ENCODE data around the gene TMEM59. TPM values are rescaled to one million over a fixed set of nuclear protein-coding genes. Genes with fewer than 3 reads are reported as not detected.

Gene TMEM59
- total RNA-seq, 2 experiments from 2014 or later = 99.3 to 120 TPM

DNA sequence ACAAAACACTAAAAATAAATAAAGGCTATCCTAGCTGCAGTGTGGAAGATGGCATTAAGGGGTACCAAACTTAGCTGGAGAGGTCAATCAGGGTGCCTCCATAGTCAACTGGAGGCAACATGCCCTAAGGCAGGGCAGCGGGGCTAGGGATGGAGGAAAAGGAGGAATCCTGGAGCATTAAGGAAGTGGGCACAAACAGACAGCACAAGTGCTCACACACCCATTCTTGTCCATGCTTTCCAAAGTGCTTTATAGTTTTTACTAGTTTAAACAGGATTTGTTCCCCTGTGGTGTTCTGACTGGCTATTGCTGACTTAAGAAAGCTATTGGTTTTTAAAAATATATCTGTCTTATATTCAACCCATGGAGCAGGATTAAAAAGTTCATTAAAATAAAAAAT lies 33.8 kb upstream of the TMEM59 start:
- DNase-seq = no peak
- Mint-ChIP-seq H3K4me1 (no peaks in the 10 kb centered on the region), H3K4me3 (no peak overlapping the region), H3K9me3 (ENCODE audit: low read depth) (no peaks in the 10 kb centered on the region), H3K27ac (no peak overlapping the region), H3K27me3 (no peaks in the 10 kb centered on the region), H3K36me3 (ENCODE audit: low read depth) (peaks cover 1% of the 10 kb centered on the region)
- POLR2A ChIA-PET = no interaction called here
- intact Hi-C loops (cut with DNase I, micrococcal nuclease) = no loop called here
- CTCF ChIA-PET = interaction anchor here (0.6 to 1.8 kb wide), 4 partner anchors 11 to 577 kb away, joined by 3 to 5 read pairs (median 4); no protein-coding TSS in a partner anchor
- ATAC-seq = no peak

DNA sequence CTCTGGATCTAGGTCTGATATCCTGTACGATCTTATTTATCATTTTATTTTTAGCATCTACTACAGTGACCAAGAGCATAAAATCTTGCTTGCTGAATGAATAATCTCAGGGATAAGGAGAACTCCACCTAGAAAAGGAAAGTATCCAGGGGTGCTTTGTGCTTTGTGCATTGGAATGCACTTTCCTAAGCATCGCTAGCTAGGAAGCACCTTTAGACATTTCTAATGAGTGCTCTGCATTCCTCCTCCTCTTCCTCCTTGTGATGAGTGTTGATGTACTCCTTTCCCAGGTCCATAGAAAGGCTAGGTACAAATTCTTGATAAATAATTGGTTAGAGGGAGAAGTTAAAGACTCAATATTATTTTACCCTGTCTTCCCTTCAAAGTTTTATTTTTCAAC lies 31.8 kb upstream of the TMEM59 start:
- H3K4me3 Mint-ChIP-seq = no peak overlapping the region
- intact Hi-C loops (cut with DNase I, micrococcal nuclease) = no loop called here
- CTCF ChIA-PET = interaction anchor here (0.7 to 1.3 kb wide), 3 partner anchors 10 to 632 kb away, joined by 3 to 5 read pairs (median 3); no protein-coding TSS in a partner anchor
- no peaks in the 10 kb centered on the region for H3K36me3 Mint-ChIP-seq (ENCODE audit: low read depth)
- no peaks in the 10 kb centered on the region for H3K27me3 Mint-ChIP-seq
- H3K9me3 Mint-ChIP-seq (ENCODE audit: low read depth) = no peaks in the 10 kb centered on the region
- DNase-seq = no peak
- POLR2A ChIA-PET = no interaction called here
- ATAC-seq = no peak
- no peak overlapping the region for H3K27ac Mint-ChIP-seq
- H3K4me1 Mint-ChIP-seq = no peaks in the 10 kb centered on the region

DNA sequence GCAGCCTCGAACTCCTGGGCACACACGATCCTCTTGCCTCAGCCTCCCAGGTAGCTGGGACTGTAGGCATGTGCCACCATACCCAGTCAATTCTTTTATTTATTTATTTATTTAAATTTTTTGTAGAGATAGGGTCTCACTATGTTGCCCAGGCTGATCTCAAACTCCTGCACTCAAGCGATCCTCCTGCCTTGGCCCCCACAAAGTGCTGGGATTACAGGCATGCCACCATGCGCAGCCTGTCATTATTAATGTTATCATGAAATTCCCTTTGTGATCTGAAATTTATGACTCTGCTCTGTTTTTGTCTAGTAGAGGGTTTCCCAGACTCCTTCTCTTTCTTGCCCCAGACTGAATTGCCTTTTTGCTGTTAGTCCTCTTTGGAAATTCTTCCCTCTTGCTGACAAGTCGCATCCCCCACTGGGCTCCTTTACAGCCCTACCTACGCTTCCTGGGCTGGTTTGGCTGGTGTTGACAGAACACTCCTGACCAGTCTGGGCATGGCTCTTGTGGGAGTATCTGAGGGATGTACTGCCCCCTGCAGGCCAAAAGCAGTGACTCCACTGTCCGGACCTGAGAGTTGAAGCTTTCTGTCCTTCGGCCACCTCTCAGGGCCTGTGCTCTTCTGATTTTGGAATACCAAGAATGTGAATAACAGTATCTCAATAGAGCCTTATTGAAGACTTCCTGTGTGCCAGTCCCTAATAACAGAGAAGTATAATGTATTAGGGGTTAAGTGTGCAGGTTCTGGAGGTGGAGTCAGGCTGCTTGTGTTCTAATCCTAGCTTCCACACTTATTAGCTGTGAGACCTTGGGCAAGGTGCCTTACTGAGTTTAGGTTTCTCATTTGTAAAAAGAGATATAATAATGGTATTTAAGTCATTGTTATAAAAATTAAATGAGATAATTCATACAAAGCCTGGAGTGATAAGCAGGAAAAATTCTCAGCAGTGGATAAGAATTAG lies 28.6 kb upstream of the TMEM59 start:
- Mint-ChIP-seq H3K4me1 (peaks cover 7% of the 10 kb centered on the region), H3K27me3 (no peaks in the 10 kb centered on the region), H3K4me3 (no peak overlapping the region), H3K36me3 (ENCODE audit: low read depth) (no peaks in the 10 kb centered on the region), H3K27ac (no peak overlapping the region), H3K9me3 (ENCODE audit: low read depth) (no peaks in the 10 kb centered on the region)
- peak; percentile 81 for DNase-seq
- ChIA-PET POLR2A (interaction anchor here (0.6 kb wide), 1 partner anchor 495 kb away, joined by 4 read pairs; no protein-coding TSS in a partner anchor), CTCF (interaction anchor here (0.6 to 3.7 kb wide), 20 partner anchors 8 to 399 kb away, joined by 3 to 34 read pairs (median 3); partner anchors contain the start of gene TMEM59)
- intact Hi-C loops (cut with DNase I, micrococcal nuclease) = loop anchor here in 1 of 2 experiments (1.0 kb wide), 1 partner anchor 220 kb away; no protein-coding TSS in a partner anchor
- ATAC-seq = peak; percentile 96

DNA sequence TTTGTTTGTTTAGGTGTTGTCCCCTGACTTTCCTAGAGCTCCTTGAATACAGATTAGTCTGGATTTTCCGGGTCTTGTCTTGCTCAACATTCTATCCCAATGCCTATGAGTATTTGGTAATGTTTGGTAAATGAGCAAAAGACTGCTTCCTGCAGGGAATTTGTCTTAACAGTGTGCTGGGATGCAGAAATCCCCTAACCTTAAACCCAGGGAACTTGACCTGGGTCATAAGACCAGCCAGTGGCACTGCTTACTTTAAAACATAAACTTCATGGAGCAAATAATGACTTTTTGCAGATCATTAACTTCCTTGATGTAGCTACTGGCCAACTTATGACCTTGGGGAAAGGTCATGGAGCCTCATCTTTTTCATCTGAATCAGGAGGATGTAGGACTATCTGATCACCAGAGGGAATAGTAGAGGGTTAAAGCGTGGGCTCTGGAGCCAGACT lies 27.6 kb upstream of the TMEM59 start:
- no peak overlapping the region for H3K27ac Mint-ChIP-seq
- CTCF ChIA-PET = interaction anchor here (0.6 to 3.7 kb wide), 7 partner anchors 9 to 220 kb away, joined by 3 to 34 read pairs (median 3); no protein-coding TSS in a partner anchor
- DNase-seq (no peak), ATAC-seq (no peak)
- H3K4me1 Mint-ChIP-seq = peaks cover 7% of the 10 kb centered on the region
- no peaks in the 10 kb centered on the region for H3K36me3 Mint-ChIP-seq (ENCODE audit: low read depth)
- no peaks in the 10 kb centered on the region for H3K27me3 Mint-ChIP-seq
- intact Hi-C loops (cut with DNase I, micrococcal nuclease) = loop anchor here in 1 of 2 experiments (1.0 kb wide), 1 partner anchor 219 kb away; no protein-coding TSS in a partner anchor
- no peak overlapping the region for H3K4me3 Mint-ChIP-seq
- POLR2A ChIA-PET = no interaction called here
- no peaks in the 10 kb centered on the region for H3K9me3 Mint-ChIP-seq (ENCODE audit: low read depth)

DNA sequence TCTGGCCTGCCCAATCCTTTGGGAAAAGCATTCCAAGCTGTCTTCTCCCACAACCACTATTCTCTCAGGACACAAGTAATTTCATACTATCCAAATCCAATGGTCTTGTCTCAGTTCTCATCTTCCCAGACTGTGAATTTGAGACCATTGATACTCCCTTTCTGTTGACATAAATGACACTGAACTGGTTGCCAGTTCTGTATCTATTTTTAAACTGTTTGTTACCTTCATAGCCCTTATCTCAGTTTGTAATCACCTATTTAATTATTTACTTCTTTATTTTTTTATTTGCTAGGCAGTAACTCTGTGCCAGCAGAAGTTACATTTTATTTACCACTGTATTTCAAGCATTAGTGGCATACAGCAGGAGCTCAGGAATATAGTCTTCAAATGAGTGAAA lies 24.4 kb upstream of the TMEM59 start:
- no peak for DNase-seq
- Mint-ChIP-seq H3K4me3 (no peak overlapping the region), H3K27ac (no peak overlapping the region), H3K36me3 (ENCODE audit: low read depth) (no peaks in the 10 kb centered on the region), H3K27me3 (no peaks in the 10 kb centered on the region), H3K9me3 (ENCODE audit: low read depth) (no peaks in the 10 kb centered on the region), H3K4me1 (peaks cover 7% of the 10 kb centered on the region)
- intact Hi-C loops (cut with DNase I, micrococcal nuclease) = no loop called here
- POLR2A ChIA-PET = no interaction called here
- CTCF ChIA-PET = interaction anchor here (1.2 to 1.5 kb wide), 3 partner anchors 13 to 44 kb away, joined by 3 to 4 read pairs (median 3); no protein-coding TSS in a partner anchor
- ATAC-seq = no peak

DNA sequence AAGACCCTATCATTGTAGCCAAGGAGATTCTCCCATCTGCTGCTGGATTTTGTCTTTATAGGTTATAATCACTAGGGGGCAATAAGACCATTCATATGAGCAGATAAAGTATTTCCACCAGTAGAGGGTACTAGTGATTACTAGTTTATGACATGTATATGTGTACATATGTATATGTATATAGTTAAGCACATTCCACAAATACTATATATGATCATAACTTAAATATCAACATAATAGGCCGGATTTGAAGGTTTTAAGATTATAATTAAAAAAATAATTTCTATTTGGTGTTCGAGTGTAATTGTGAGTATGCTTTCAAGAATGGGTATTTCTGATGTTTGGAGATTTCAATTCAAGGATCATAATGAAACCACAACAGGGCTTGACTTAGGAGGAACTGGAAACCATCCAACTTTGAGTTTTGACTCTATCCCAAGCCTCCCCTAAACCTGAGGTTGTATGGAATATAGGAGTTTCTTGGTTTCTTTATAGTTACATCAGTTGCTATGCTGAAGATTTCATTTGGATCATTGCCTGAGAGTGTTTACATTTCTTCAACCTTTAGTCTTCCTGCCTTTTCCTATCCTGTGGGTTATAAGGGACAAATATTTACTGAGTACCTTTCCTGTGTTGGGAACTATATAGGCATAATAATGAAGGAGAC lies 17.3 kb upstream of the TMEM59 start:
- ChIA-PET CTCF (interaction anchor here (0.8 to 2.5 kb wide), 3 partner anchors 10 to 44 kb away, joined by 3 to 12 read pairs (median 6); no protein-coding TSS in a partner anchor), POLR2A (no interaction called here)
- no peak for DNase-seq
- Mint-ChIP-seq H3K9me3 (ENCODE audit: low read depth) (no peaks in the 10 kb centered on the region), H3K36me3 (ENCODE audit: low read depth) (peaks cover 10% of the 10 kb centered on the region), H3K4me1 (no peaks in the 10 kb centered on the region), H3K4me3 (no peak overlapping the region), H3K27ac (no peak overlapping the region), H3K27me3 (no peaks in the 10 kb centered on the region)
- intact Hi-C loops (cut with DNase I, micrococcal nuclease) = loop anchor here (1.0 to 2.0 kb wide), 3 partner anchors 418 to 740 kb away; no protein-coding TSS in a partner anchor
- ATAC-seq = peak; percentile 97

DNA sequence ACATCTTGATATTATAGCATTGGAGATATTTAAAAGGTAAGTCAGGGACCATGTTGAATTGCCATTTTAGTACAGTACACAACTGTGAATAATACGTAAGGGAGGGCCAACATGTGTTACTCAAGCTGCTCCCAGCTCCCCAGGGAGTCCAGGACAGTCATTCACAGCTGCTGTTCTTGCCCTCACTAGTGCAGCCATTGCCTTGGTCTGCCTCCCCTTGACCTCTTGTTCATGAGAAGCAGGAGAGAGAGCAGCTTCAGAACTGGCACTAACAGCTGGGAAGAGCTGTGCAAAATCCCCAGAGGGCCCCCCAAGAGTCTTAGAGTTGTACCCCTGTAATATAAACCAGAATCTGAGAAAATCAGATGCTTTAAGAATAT lies 16.8 kb upstream of the TMEM59 start:
- H3K9me3 Mint-ChIP-seq (ENCODE audit: low read depth) = no peaks in the 10 kb centered on the region
- DNase-seq (no peak), ATAC-seq (peak; percentile 16)
- no peaks in the 10 kb centered on the region for H3K4me1 Mint-ChIP-seq
- peaks cover 12% of the 10 kb centered on the region for H3K36me3 Mint-ChIP-seq (ENCODE audit: low read depth)
- no peak overlapping the region for H3K4me3 Mint-ChIP-seq
- H3K27me3 Mint-ChIP-seq = no peaks in the 10 kb centered on the region
- CTCF ChIA-PET = interaction anchor here (0.7 to 2.5 kb wide), 4 partner anchors 9 to 419 kb away, joined by 3 to 12 read pairs (median 4); no protein-coding TSS in a partner anchor
- intact Hi-C loops (cut with DNase I, micrococcal nuclease) = loop anchor here (1.0 to 2.0 kb wide), 3 partner anchors 419 to 741 kb away; no protein-coding TSS in a partner anchor
- POLR2A ChIA-PET = interaction anchor here (0.6 kb wide), 1 partner anchor 121 kb away, joined by 3 read pairs; no protein-coding TSS in a partner anchor
- no peak overlapping the region for H3K27ac Mint-ChIP-seq

DNA sequence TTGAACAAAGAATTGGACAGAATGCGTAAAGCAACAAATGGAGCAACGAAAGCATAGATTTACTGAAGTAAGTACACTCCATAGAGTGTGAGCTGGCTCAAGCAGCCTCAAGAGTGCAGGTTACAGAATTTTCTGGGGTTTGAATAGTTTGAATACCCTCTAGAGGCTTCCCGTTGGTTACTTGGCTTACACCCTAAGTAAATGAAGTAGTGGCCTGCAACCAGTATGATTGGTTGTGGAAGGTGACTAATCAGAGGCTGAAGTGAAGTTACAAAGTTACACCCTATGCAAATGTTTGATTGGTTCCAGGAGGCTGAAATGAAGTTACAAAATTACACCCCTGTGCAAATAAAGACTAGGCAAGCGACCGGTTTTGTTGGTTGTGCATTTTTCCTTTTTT lies 11.3 kb upstream of the TMEM59 start:
- no peak for ATAC-seq
- CTCF ChIA-PET = interaction anchor here (1.3 kb wide), 1 partner anchor 13 kb away, joined by 3 read pairs; no protein-coding TSS in a partner anchor
- POLR2A ChIA-PET = no interaction called here
- no peak for DNase-seq
- no peaks in the 10 kb centered on the region for H3K4me1 Mint-ChIP-seq
- no peak overlapping the region for H3K4me3 Mint-ChIP-seq
- H3K36me3 Mint-ChIP-seq (ENCODE audit: low read depth) = peaks cover 7% of the 10 kb centered on the region
- H3K27me3 Mint-ChIP-seq = no peaks in the 10 kb centered on the region
- no peaks in the 10 kb centered on the region for H3K9me3 Mint-ChIP-seq (ENCODE audit: low read depth)
- H3K27ac Mint-ChIP-seq = no peak overlapping the region
- intact Hi-C loops (cut with DNase I, micrococcal nuclease) = no loop called here

DNA sequence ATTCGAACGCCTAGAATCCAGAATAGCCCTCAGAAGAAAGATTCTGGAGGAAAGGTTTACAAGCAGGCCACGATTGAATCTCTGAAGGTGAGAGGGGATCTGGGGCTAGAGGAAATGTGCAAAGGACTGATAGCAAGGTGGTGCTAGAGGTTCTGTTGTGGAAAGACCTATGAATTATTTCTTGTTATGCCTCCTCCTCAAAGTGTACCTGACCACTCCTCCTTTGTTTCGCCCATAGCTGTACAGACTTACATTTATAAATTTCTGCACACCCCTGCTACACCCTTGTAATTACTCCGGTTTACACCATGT lies 1.4 kb upstream of the TMEM59 start:
- Mint-ChIP-seq H3K9me3 (ENCODE audit: low read depth) (no peaks in the 10 kb centered on the region), H3K27ac (no peak overlapping the region), H3K36me3 (ENCODE audit: low read depth) (peaks cover 27% of the 10 kb centered on the region), H3K4me1 (peaks cover 27% of the 10 kb centered on the region), H3K27me3 (no peaks in the 10 kb centered on the region), H3K4me3 (no peak overlapping the region)
- intact Hi-C loops (cut with DNase I, micrococcal nuclease) = loop anchor here (5.0 to 10.0 kb wide), 2 partner anchors 433 to 830 kb away; partner anchors contain the start of gene CZIB (in 1 of the 2)
- CTCF ChIA-PET = interaction anchor here (1.1 to 1.2 kb wide), 3 partner anchors 9 to 194 kb away, joined by 3 to 4 read pairs (median 3); no protein-coding TSS in a partner anchor
- POLR2A ChIA-PET = interaction anchor here (1.0 kb wide), 1 partner anchor 662 kb away, joined by 3 read pairs; no protein-coding TSS in a partner anchor
- DNase-seq (no peak), ATAC-seq (no peak)

DNA sequence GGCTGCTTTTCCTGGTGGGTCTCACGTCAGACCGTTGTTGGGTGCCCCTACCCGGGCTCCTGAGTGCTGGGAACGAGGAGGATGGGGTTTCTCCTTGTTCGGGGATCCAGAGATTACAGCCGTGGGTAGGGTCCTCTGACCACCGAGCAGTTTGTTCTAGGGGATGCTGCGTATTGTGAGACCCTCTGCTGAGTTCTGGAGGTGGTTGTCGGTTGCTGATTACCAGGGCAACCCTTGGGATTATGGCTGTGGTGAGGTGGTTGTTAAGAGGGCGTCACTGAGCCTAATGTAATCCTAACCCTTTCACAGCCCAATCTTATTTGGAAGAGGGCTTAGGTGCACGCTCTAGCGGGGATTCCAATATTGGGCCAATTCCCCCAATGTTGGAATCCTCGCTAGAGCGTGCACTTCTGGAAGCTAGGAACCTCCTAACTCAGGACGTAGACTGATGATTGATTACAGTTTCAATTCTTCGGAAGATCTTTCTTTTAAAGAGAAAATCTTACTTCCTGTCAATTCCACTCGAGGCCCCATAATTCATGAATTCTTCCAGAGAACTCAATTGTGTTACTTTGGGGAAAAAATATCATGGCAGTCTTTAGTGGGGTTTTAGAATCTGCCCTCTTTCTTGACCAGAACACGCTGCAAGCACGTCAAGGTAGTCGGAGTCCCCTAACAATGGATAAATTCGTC lies 887 bp upstream of the TMEM59 start:
- intact Hi-C loops (cut with DNase I, micrococcal nuclease) = loop anchor here (1.0 to 10.0 kb wide), 19 partner anchors 108 to 1650 kb away; partner anchors contain the start of genes CYB5RL (in 2 of the 2), LRRC42 (in 2 of the 2), MRPL37 (in 2 of the 2) and NDC1 (in 2 of the 2)
- no peak overlapping the region for H3K4me3 Mint-ChIP-seq
- peaks cover 25% of the 10 kb centered on the region for H3K36me3 Mint-ChIP-seq (ENCODE audit: low read depth)
- H3K27me3 Mint-ChIP-seq = no peaks in the 10 kb centered on the region
- ATAC-seq = no peak
- no peak for DNase-seq
- POLR2A ChIA-PET = interaction anchor here (1.0 to 1.6 kb wide), 2 partner anchors 108 to 662 kb away, joined by 3 to 9 read pairs; partner anchors contain the start of gene IFT25
- peaks cover 29% of the 10 kb centered on the region for H3K4me1 Mint-ChIP-seq
- CTCF ChIA-PET = interaction anchor here (0.6 to 1.2 kb wide), 4 partner anchors 9 to 193 kb away, joined by 3 to 4 read pairs (median 4); no protein-coding TSS in a partner anchor
- H3K9me3 Mint-ChIP-seq (ENCODE audit: low read depth) = no peaks in the 10 kb centered on the region
- no peak overlapping the region for H3K27ac Mint-ChIP-seq

Data from activated CD4-positive, alpha-beta T cell treated with anti-CD3 and anti-CD28 coated beads for 36 hours (primary cell).